Measurements from ENCODE around the gene TCTN3.

- TF ChIP-seq CTCF (IDR thresholded peaks at IDR 0.05) (no peak), POLR2A (IDR thresholded peaks at IDR 0.05) (no peak)
Measured at GRCh38 chr10:95739056-95739455, 45.3 kb upstream of the TCTN3 start.

All from prostate gland (tissue), 2 donors.